ENCODE data around the gene TRUB2. TPM values are rescaled to one million over a fixed set of nuclear protein-coding genes. Genes with fewer than 3 reads are reported as not detected.
A peak's percentile ranks its signal among the peaks of the same experiment; 100 is the strongest.

The TRUB2 gene
- total and polyA plus RNA-seq, 2 of the 8 experiments (the other 6 are each of a cell fraction or from before 2014, with no cell fraction given): 20.7 to 37.8 TPM

GRCh38 chr9:128276574-128277270 is 45.5 kb downstream of the TRUB2 start:
- H3K4ac ChIP-seq (replicated peaks; ENCODE audit: insufficient read length, low read depth, low read length): peak overlapping the region; percentile 47
- no peak overlapping the region for H2AK5ac ChIP-seq (ENCODE audit: low read depth, low read length)
- WGBS, 2 experiments (ENCODE audit: extremely low coverage in 1 of 2, insufficient coverage in 1 of 2, insufficient read length in 1 of 2, insufficient replicate concordance in 2 of 2, low coverage in 1 of 2, low lambda C conversion rate in 2 of 2, missing lambda C conversion rate in 1 of 2): 10% methylated on average over 23 of the region's 23 CpGs; no CpG with 5 or more reads in 1 of the 2 experiments
- H2AFZ ChIP-seq (ENCODE audit: low read length): peak overlapping the region; percentile 80
- peak overlapping the region; percentile 63 for H3K56ac ChIP-seq (replicated peaks; ENCODE audit: insufficient read length, low read depth, low read length)
- peak overlapping the region; percentile 37; the same call in 1 of the 2 replicates for H3K27ac ChIP-seq (ENCODE audit: low read depth, low read length)
- H3K9ac ChIP-seq (replicated peaks in 1 of 4; ENCODE audit: extremely low read depth in 1 of 4, low read depth in 3 of 4, low read length in 3 of 4): peak overlapping the region in 3 of 4 experiments; percentile 69 to 75 (median 74); a peak in 6 of 7 replicates
- peak overlapping the region; percentile 49 for H4K91ac ChIP-seq (replicated peaks; ENCODE audit: insufficient read length, low read length)
- H3K27me3 ChIP-seq (replicated peaks in 1 of 4; ENCODE audit: control insufficient read depth in 3 of 4, extremely low read depth in 1 of 4, insufficient read depth in 3 of 4, low read length in 3 of 4): no peaks in the 10 kb centered on the region
- H2BK20ac ChIP-seq (ENCODE audit: low read length): no peak overlapping the region
- ChIA-PET POLR2A (ENCODE audit: partially characterized antibody) (interaction anchor here (0.8 to 1.9 kb wide), 11 partner anchors 9 to 143 kb away, joined by 3 to 9 read pairs (median 4); partner anchors contain the start of genes BBLN, CERCAM and URM1), CTCF (ENCODE audit: partially characterized antibody) (interaction anchor here (0.7 to 2.0 kb wide), 2 partner anchors 19 to 21 kb away, joined by 3 to 7 read pairs; no protein-coding TSS in a partner anchor)
- H2BK15ac ChIP-seq (ENCODE audit: low read length): no peak overlapping the region
- peak overlapping the region; percentile 68 for H2BK12ac ChIP-seq (ENCODE audit: low read depth, low read length)
- H3K36me3 ChIP-seq (ENCODE audit: control insufficient read depth in 2 of 4, insufficient read depth in 4 of 4, low read length in 3 of 4): peaks cover 0 to 13% (median 3%) of the 10 kb centered on the region in 4 experiments; a peak in 4 of 8 replicates
- no peak for DNase-seq (ENCODE audit: low read depth in 1 of 2, low spot score in 2 of 2)
- no peak overlapping the region for H3K23ac ChIP-seq (ENCODE audit: insufficient read length)
- peak overlapping the region; percentile 3 for H4K5ac ChIP-seq (ENCODE audit: insufficient read length, low read depth, low read length)
- FAIRE-seq: no peak
- no peak overlapping the region for H3K14ac ChIP-seq (ENCODE audit: insufficient read length)
- no peaks in the 10 kb centered on the region for H3K9me3 ChIP-seq (ENCODE audit: insufficient read depth in 2 of 2, low read depth in 1 of 2, low read length in 1 of 2)
- peak overlapping the region; percentile 77 to 92 (median 87) for H3K4me3 ChIP-seq (ENCODE audit: extremely low read depth in 1 of 4, insufficient read depth in 2 of 4, low read depth in 3 of 4, low read length in 4 of 4)
- H3K79me1 ChIP-seq (ENCODE audit: low read depth, low read length): no peaks in the 10 kb centered on the region
- H3K79me2 ChIP-seq (ENCODE audit: control insufficient read depth in 1 of 2, insufficient read depth in 2 of 2, low read length in 2 of 2): peaks cover 0 to 8% of the 10 kb centered on the region in 2 experiments; a peak in 1 of 4 replicates
- peaks cover 0 to 4% (median 3%) of the 10 kb centered on the region in 4 experiments; a peak in 5 of 7 replicates for H3K4me1 ChIP-seq (replicated peaks in 1 of 4; ENCODE audit: control insufficient read depth in 3 of 4, insufficient read depth in 4 of 4, low read length in 3 of 4)
- H3K23me2 ChIP-seq (ENCODE audit: low read depth, low read length): peaks cover 11% of the 10 kb centered on the region
- no peak overlapping the region for H2BK120ac ChIP-seq (replicated peaks; ENCODE audit: low read depth, low read length)
- H3K4me2 ChIP-seq (ENCODE audit: insufficient read depth in 1 of 2, low read depth in 2 of 2, low read length in 2 of 2): peak overlapping the region; percentile 90 to 94
- peaks cover 0 to 2% of the 10 kb centered on the region in 2 experiments for H4K20me1 ChIP-seq (replicated peaks in 1 of 2; ENCODE audit: control insufficient read depth in 1 of 2, insufficient read depth in 2 of 2, low read length in 2 of 2)
- H2BK5ac ChIP-seq (ENCODE audit: low read depth, low read length): peak overlapping the region; percentile 75
- H3K18ac ChIP-seq (ENCODE audit: extremely low read depth, low read length): peak overlapping the region; percentile 38; the same call in 1 of the 2 replicates
- H4K8ac ChIP-seq (ENCODE audit: extremely low read depth, insufficient read depth, low read length): peak overlapping the region; percentile 75; the same call in 1 of the 2 replicates
- TF ChIP-seq ATF3 (IDR thresholded peaks at IDR 0.05; ENCODE audit: insufficient read depth, low read depth, low read length): no peak
- TF ChIP-seq MAX (IDR thresholded peaks at IDR 0.05): no peak
- TF ChIP-seq CTBP2 (IDR thresholded peaks at IDR 0.05; ENCODE audit: borderline replicate concordance, insufficient read depth, insufficient read length, low read length): no peak
- TF ChIP-seq KDM4A (IDR thresholded peaks at IDR 0.05; ENCODE audit: low read depth, low read length, severe bottlenecking): peak; percentile 38
- no peak for TF ChIP-seq JUND (IDR thresholded peaks at IDR 0.05; ENCODE audit: low read length)
- TF ChIP-seq KDM1A (IDR thresholded peaks at IDR 0.05; ENCODE audit: borderline replicate concordance, low read length): no peak
- TF ChIP-seq BCL11A (IDR thresholded peaks at IDR 0.05; ENCODE audit: low read depth in 2 of 2, low read length in 2 of 2): no peak
- TF ChIP-seq KDM5A (IDR thresholded peaks at IDR 0.05; ENCODE audit: low read length): no peak
- no peak for TF ChIP-seq TAF1 (IDR thresholded peaks at IDR 0.05; ENCODE audit: low read depth, low read length)
- TF ChIP-seq PHF8 (conservative IDR thresholded peaks at IDR 0.05; ENCODE audit: low read depth, low read length): peak; percentile 46
